HepG2 (cell line): Measurements from ENCODE around the gene ZBTB9. TPM values are rescaled to one million over a fixed set of nuclear protein-coding genes. Genes with fewer than 3 reads are reported as not detected.

Source experiments
- ATAC-seq: fragments of 200-7000 bp; cut with Tn5 transposase; 3 replicates; pipeline ENCODE4 v1.9.1; 2020; ENCODE audit warnings: mild to moderate bottlenecking, moderate library complexity
- BruUV-seq: library from RNA; stranded (reverse); fragments of 400-500 nt; replicated peaks from 2 replicates; lab custom pipeline; 2021; lab: Mats Ljungman, UMichigan
- CTCF ChIA-PET: fragments of 300-600 bp; formaldehyde crosslinking; extraction: SDS; loops from one replicate; lab custom pipeline; 2021; ENCODE audit warnings: low total read pairs, inconsistent platforms, low intra/inter-chr PET ratio; lab: Yijun Ruan, JAX
- POLR2A ChIA-PET: fragments of 350-600 bp; sonication (Branson Sonifier 250); formaldehyde crosslinking; loops from one replicate; lab custom pipeline; 2020; ENCODE audit warnings: antibody characterized with exemption, inconsistent platforms; lab: Yijun Ruan, JAX
- DNase-seq: peaks from one replicate; pipeline ENCODE4 v3.0.0-alpha.2; 2015; ENCODE audit warnings: low spot score
- FAIRE-seq: peaks from 3 replicates; lab custom pipeline; 2011; peaks lifted over from hg19 to GRCh38; lab: Jason Lieb, UNC
- H2AFZ ChIP-seq: one replicate; pipeline ENCODE4 v1.6.1; 2011; ENCODE audit warnings: low read length, inconsistent platforms
- H3K27ac ChIP-seq: fragments of 300-600 bp; 3 replicates; pipeline ENCODE4 v1.8.0; 2011; ENCODE audit warnings: mixed run types, mild to moderate bottlenecking, mixed read lengths, low read length, inconsistent platforms; ENCODE audit not compliant: insufficient read depth; ENCODE audit errors: extremely low read length
- H3K27me3 ChIP-seq, 2 experiments: fragments of 200-600 bp in 1 of 2; 2 replicates in 1 of 2; 3 replicates in 1 of 2; pipeline versions ENCODE4 v1.6.0 to v1.8.0; 2011; ENCODE audit warnings: low read length in 2 of 2, mild to moderate bottlenecking in 2 of 2, moderate library complexity in 2 of 2, inconsistent platforms in 1 of 2; ENCODE audit not compliant: insufficient read depth in 2 of 2, control insufficient read depth in 1 of 2
- H3K36me3 ChIP-seq, 2 experiments: fragments of 200-600 bp in 1 of 2; replicated peaks in 1 of 2; 2 replicates in 1 of 2; 3 replicates in 1 of 2; pipeline versions ENCODE4 v1.5.1 to v1.8.0; 2011; ENCODE audit warnings: low read length in 2 of 2, inconsistent platforms in 1 of 2; ENCODE audit not compliant: insufficient read depth in 2 of 2, control insufficient read depth in 1 of 2
- H3K4me1 ChIP-seq: 2 replicates; pipeline ENCODE4 v1.5.1; 2012; ENCODE audit warnings: low read length, inconsistent platforms; ENCODE audit not compliant: insufficient read depth
- H3K4me2 ChIP-seq: 2 replicates; pipeline ENCODE4 v1.6.0; 2011; ENCODE audit warnings: low read depth, low read length, inconsistent platforms
- H3K4me3 ChIP-seq, 3 experiments: fragments of 200-600 bp in 1 of 3; sonication (generic), shearing (Covaris generic) in 1 of 3; replicated peaks in 1 of 3; 2 replicates each; pipeline ENCODE4 v1.5.1; 2011 to 2016; ENCODE audit warnings: low read length in 3 of 3, inconsistent platforms in 2 of 3, low read depth in 2 of 3, mild to moderate bottlenecking in 2 of 3, control low read depth in 1 of 3, mixed read lengths in 1 of 3; ENCODE audit not compliant: insufficient read depth in 1 of 3
- H3K79me2 ChIP-seq: one replicate; pipeline ENCODE4 v1.6.1; 2011; ENCODE audit warnings: low read length, inconsistent platforms; ENCODE audit not compliant: insufficient read depth
- H3K9ac ChIP-seq: 2 replicates; pipeline ENCODE4 v1.6.0; 2011; ENCODE audit warnings: mild to moderate bottlenecking, low read depth, low read length, inconsistent platforms; ENCODE audit not compliant: insufficient read depth
- H3K9me3 ChIP-seq: 2 replicates; pipeline ENCODE4 v1.5.1; 2012; ENCODE audit warnings: mild to moderate bottlenecking, low read length
- H4K20me1 ChIP-seq: 2 replicates; pipeline ENCODE4 v1.6.0; 2011; ENCODE audit warnings: inconsistent platforms, mild to moderate bottlenecking, low read length, moderate library complexity; ENCODE audit not compliant: insufficient read depth
- CCDC6 ChIP-seq: sonication (generic); formaldehyde crosslinking; IDR thresholded peaks from 2 replicates; pipeline ENCODE4 v1.8.1; 2022; ENCODE audit warnings: mild to moderate bottlenecking, missing genetic modification reagents, moderate library complexity
- GABPB1 ChIP-seq: IDR thresholded peaks from 2 replicates; pipeline ENCODE4 v1.6.1; 2016; ENCODE audit warnings: mild to moderate bottlenecking, missing genetic modification reagents, moderate library complexity, missing compliant biosample characterization
- GTF3A ChIP-seq: sonication (generic); formaldehyde crosslinking; conservative IDR thresholded peaks from 2 replicates; pipeline ENCODE4 v1.4.0; 2020; ENCODE audit warnings: mild to moderate bottlenecking, missing genetic modification reagents
- NR2F6 ChIP-seq, 2 experiments: IDR thresholded peaks; 2 replicates each; pipeline ENCODE4 v1.6.1; 2016; ENCODE audit warnings: antibody characterized with exemption in 1 of 2, mild to moderate bottlenecking in 1 of 2
- PLRG1 ChIP-seq: fragments of 450-650 bp; conservative IDR thresholded peaks from 2 replicates; pipeline ENCODE4 v1.6.1; 2016
- PTBP1 ChIP-seq: fragments of 200-400 bp; formaldehyde crosslinking; IDR thresholded peaks from 2 replicates; pipeline ENCODE4 v1.6.1; 2018; ENCODE audit warnings: low read length, low read depth; ENCODE audit not compliant: poor library complexity, severe bottlenecking
- SNAPC5 ChIP-seq: sonication (generic); formaldehyde crosslinking; IDR thresholded peaks from 2 replicates; pipeline ENCODE4 v1.8.1; 2023; ENCODE audit warnings: mild to moderate bottlenecking, missing genetic modification reagents, borderline replicate concordance
- SOX13 ChIP-seq, 3 experiments: fragments of 450-650 bp in 1 of 3; sonication (generic) in 1 of 3; formaldehyde crosslinking in 1 of 3; IDR thresholded peaks in 2 of 3; conservative IDR thresholded peaks in 1 of 3; 2 replicates each; pipeline versions ENCODE4 v1.5.0 to v1.6.1; 2016 to 2020; ENCODE audit warnings: antibody characterized with exemption in 1 of 3, mild to moderate bottlenecking in 1 of 3, missing compliant biosample characterization in 1 of 3, missing genetic modification reagents in 1 of 3, moderate library complexity in 1 of 3
- TEAD2 ChIP-seq: sonication (generic); formaldehyde crosslinking; IDR thresholded peaks from 2 replicates; pipeline ENCODE4 v1.9.0; 2021; ENCODE audit warnings: missing genetic modification reagents
- ZBTB40 ChIP-seq, 2 experiments: fragments of 450-650 bp in 1 of 2; sonication (generic) in 1 of 2; formaldehyde crosslinking in 1 of 2; IDR thresholded peaks; 2 replicates each; pipeline versions ENCODE4 v1.6.1 to v1.8.0; 2016 to 2022; ENCODE audit warnings: antibody characterized with exemption in 1 of 2, mild to moderate bottlenecking in 1 of 2, missing genetic modification reagents in 1 of 2
- ZNF276 ChIP-seq: sonication (generic); formaldehyde crosslinking; IDR thresholded peaks from 2 replicates; pipeline ENCODE4 v1.4.0; 2020; ENCODE audit warnings: mild to moderate bottlenecking, low read depth, missing genetic modification reagents
- ZNF329 ChIP-seq: sonication (generic); formaldehyde crosslinking; IDR thresholded peaks from 2 replicates; pipeline ENCODE4 v1.9.0; 2021; ENCODE audit warnings: low read depth, mild to moderate bottlenecking, missing genetic modification reagents
- ZNF614 ChIP-seq: IDR thresholded peaks from 2 replicates; pipeline ENCODE4 v1.6.1; 2018; ENCODE audit warnings: missing biosample characterization, missing genetic modification reagents, inconsistent platforms, borderline replicate concordance
- WGBS: methylation state at CpG from one replicate; pipeline ENCODE4 v1.1.6; 2017; ENCODE audit warnings: low lambda C conversion rate; 5-methylcytosine and 5-hydroxymethylcytosine counted together
- in situ Hi-C: cut with HindIII; loops from 2 replicates; pipeline ENCODE4 v1.10.0; 2017; ENCODE audit warnings: low pct_unique_long_range_greater_than_20kb; ENCODE audit not compliant: extremely low pct_ligation_motif_present
- intact Hi-C: fragments of 100-400 bp; cut with micrococcal nuclease; formaldehyde crosslinking; loops from one replicate; pipeline ENCODE4 v1.10.0; 2022; ENCODE audit not compliant: unreplicated experiment
- polyA plus RNA-seq, 8 experiments: library from polyadenylated mRNA; depleted of rRNA in 3 of 8; stranded (reverse) in 7 of 8; unstranded in 1 of 8; fragments of >200 nt; fragmentation: Illumina TruSeq in 4 of 8; extraction: Trizol in 4 of 8; gene quantifications; 2 replicates each; pipeline versions ENCODE4 v1.2.1 to v1.2.3, GENCODE V29; 2011 to 2016; ENCODE audit warnings: low read depth in 4 of 8, missing spikeins in 1 of 8, mixed read lengths in 1 of 8; ENCODE audit not compliant: insufficient read depth in 1 of 8
- total RNA-seq, 5 experiments: library from RNA; depleted of rRNA; stranded (reverse); fragments of >200 nt; fragmentation: Illumina TruSeq; extraction: Trizol; gene quantifications; 2 replicates each; pipeline ENCODE4 v1.2.3, GENCODE V29; 2016; ENCODE audit warnings: low read depth in 1 of 5

Gene ZBTB9
- total and polyA plus RNA-seq, 2 of the 13 experiments (the other 11 are each of a cell fraction or from before 2014, with no cell fraction given): 5.3 to 9.2 TPM

- DNase-seq: no peak
- H3K27ac ChIP-seq: no peak overlapping the region
- intact Hi-C loops: no loop called here
- in situ Hi-C loops: no loop called here
- no peak for FAIRE-seq
- POLR2A ChIA-PET: interaction anchor here (1.8 kb wide), 1 partner anchor 32 kb away, joined by 6 read pairs; the partner anchor contains the start of gene CUTA
- no peak overlapping the region for H3K4me2 ChIP-seq
- no peak overlapping the region for H2AFZ ChIP-seq
- peaks cover 15% of the 10 kb centered on the region for H3K79me2 ChIP-seq
- WGBS: 87% methylated on average over 3 of the region's 3 CpGs
- H3K4me1 ChIP-seq: peaks cover 15% of the 10 kb centered on the region
- H3K36me3 ChIP-seq: no peaks in the 10 kb centered on the region
- H3K9ac ChIP-seq: no peak overlapping the region
- BruUV-seq: no TSS peak
- no peak for ATAC-seq
- H3K27me3 ChIP-seq: no peaks in the 10 kb centered on the region; a peak in 2 of 5 replicates
- no peak overlapping the region for H3K4me3 ChIP-seq
- H4K20me1 ChIP-seq: no peaks in the 10 kb centered on the region
- CTCF ChIA-PET: no interaction called here
- H3K9me3 ChIP-seq: no peaks in the 10 kb centered on the region
- no peak for TF ChIP-seq TEAD2
- TF ChIP-seq ZNF276: no peak
- TF ChIP-seq GABPB1 (CRISPR knock-in tag): no peak
- TF ChIP-seq NR2F6 (IDR thresholded peaks at IDR 0.05): no peak
- TF ChIP-seq NR2F6 (CRISPR knock-in tag; IDR thresholded peaks at IDR 0.05): no peak
- TF ChIP-seq SOX13 (IDR thresholded peaks at IDR 0.05): no peak
- no peak for TF ChIP-seq SOX13 (CRISPR knock-in tag; conservative IDR thresholded peaks at IDR 0.05 in 1 of 2, IDR thresholded peaks at IDR 0.05 in 1 of 2)
- TF ChIP-seq PTBP1: no peak
- TF ChIP-seq GTF3A: no peak
- TF ChIP-seq SNAPC5 (CRISPR knock-in tag): no peak
- TF ChIP-seq PLRG1: no peak
- no peak for TF ChIP-seq CCDC6 (CRISPR knock-in tag)
- TF ChIP-seq ZNF329 (CRISPR knock-in tag): no peak
- no peak for TF ChIP-seq ZBTB40 (IDR thresholded peaks at IDR 0.05)
- no peak for TF ChIP-seq ZBTB40 (CRISPR knock-in tag; IDR thresholded peaks at IDR 0.05)
- no peak for TF ChIP-seq ZNF614 (CRISPR knock-in tag)
These were observed 3.9 kb upstream of the ZBTB9 start for GRCh38 chr6:33450434-33450833.
